ENCODE measurements around the gene KCNIP4.
"Not testable (repeated sequence)": the region's sequence is repeated elsewhere in the genome, so short reads cannot be mapped to it uniquely, and the experiment has no call there.

Gene KCNIP4

DNA sequence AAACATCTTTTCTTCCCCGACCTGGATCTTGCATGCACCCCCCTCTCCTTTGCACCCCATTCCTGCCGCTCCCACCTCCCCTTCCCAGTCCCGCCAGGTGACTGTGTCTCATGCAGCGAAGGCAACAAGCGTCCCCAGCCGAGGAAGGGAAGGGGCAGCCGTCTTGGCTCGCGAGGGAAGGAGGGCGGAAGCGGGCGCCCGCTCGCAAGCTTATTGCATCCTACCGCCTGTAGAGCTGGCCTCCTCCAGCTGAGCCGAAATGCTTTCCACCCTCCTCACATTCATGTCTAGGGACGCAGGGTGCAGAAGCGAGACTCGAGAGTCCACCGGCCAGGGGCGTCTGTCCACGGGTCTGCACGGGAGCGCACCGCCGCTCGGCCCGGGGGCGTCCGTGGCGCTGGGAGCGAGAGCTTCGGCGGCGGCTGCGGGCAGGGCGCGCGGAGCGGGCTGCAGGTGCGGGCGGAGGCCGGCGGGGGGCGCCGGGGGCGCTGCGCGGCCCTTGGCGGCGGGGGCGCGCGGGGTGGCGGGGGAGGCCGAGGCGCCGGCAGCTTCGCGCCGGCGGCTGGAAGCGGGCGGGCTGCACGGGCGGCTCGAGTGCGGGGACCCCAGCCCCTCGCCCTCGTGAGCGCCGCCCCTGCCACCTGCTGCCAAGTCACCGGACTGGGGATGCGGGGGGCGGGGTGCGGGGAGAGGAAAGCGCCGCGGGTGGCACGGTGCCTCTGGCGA is at the start of gene KCNIP4:
KCNIP4 (minus strand) TSS at position 426 of the 726 bp plus-strand sequence.
- DNase-seq: no peak

DNA sequence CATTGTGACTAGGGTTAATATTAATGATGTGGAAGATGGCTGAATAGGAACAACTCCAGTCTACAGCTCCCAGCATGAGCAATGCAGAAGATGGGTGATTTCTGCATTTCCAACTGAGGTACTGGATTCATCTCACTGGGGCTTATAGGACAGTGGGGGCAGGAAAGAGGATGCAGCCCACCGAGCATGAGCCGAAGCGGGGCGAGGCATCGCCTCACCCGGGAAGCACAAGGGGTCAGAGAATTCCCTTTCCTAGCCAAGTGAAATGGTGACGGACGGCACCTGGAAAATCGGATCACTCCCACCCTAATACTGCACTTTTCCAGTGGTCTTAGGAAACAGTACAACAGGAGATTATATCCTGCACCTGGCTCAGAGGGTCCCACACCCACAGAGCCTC is 48.0 kb upstream of the KCNIP4 start:
- DNase-seq: not testable (repeated sequence)

DNA sequence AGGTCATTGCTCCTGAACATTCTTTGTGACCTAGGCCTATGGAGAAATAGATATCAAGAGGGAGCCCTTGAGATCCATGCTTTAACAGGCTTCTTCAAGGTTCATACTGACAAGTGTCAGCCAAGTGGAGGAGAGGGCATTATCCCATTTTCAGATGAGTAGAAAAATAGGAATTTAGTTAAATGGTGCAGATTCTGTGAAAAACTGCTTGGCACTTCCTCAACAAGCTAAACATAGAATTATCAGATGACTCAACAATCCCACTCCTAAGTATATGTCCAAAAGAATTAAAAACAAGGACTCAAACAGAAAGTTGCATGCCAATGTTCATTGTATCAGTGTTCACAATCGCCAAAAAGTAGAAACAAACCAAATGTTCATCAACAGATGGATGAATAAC is 43.8 kb upstream of the KCNIP4 start:
- DNase-seq: no peak

DNA sequence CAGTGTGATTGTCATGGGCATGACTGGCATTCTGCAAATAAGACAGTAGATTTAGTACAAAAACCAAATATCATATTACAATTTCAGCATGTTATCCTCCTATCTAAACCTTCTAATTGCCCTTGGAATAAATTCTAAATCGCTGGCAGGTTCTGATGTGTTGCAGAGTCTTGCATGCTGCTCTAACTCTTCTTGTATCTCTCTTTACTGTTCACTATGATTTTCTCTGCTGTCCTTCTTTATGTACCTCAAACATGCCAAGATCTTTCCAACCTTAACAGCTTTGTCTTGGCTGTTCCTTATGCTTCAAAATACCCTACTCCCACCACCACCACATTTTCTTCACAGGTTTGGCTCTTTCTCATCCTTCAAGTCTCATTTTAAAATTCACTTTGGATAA is 43.0 kb upstream of the KCNIP4 start:
- no peak for DNase-seq

DNA sequence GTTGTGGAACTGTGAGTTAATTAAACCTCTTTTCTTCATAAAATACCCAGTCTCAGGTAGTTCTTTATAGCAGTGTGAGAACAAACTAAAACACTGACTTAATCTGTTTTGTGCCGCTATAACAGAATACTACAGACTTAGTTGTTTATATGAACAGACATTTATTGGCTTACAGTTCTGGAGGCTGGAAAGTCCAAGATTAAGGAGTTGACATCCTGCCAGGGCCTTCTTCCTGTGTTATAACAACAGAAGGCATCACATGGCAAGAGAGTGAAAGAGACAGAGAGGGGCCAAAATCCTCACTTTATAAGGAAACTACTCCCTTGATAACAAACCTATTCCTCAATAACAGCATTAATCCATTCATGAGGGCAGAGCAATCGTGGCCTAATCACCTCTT is 42.5 kb upstream of the KCNIP4 start:
- DNase-seq: no peak

DNA sequence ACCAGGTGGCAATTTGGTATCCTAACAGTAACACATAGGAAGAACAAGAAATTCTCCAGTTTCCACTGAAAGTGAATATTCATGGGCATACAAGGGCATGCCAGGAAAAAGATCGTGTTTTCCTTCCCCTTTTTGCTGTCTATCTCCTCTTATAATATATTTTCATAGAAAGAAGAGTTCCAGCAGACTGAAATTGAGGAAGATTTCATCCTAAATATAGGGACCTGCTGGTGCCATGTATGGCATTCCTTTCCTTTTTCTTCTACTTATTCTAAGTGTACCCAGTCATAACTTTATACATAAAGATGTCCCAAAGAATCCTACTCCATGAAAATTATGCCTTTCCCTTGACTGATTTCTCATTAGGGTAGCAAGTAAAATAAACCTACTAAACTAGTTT is 40.8 kb upstream of the KCNIP4 start:
- DNase-seq: no peak

DNA sequence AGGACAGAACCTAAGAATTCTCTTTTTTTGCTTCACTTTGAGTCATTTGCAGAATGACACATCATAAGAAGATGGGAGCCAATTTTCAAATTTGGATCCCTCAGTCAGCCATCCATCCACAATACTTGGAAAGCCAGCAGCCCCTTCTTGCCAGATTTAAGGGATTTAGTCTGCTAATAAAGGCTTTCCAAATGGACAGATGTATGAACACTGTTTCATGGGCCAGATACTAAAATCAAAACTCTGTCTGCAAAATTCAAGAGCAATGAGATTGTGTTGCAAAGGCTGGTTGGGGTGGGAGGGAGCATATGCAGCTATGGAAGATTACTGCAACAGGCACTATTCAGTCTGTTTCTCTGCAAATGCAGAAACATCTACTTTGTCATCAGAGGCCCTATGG is 37.7 kb upstream of the KCNIP4 start:
- no peak for DNase-seq

DNA sequence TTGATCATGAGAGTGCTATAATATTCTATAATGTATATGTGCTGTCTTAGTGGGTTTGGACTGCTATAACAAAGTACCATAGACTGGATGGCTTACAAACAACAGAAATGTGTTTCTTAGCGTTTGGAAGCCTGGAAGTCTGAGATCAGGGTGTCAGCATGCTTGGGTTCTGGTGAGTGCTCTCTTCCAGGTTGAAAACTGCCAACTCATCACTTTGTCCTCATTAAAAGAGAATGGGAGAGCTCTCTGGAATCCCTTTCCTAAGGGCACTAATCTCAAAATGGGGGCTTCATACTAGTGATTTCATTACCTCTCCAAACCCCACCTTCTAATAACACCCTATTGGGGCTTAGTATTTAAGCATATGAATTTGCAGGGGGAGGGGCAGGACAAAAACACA is 33.5 kb upstream of the KCNIP4 start:
- DNase-seq: no peak

DNA sequence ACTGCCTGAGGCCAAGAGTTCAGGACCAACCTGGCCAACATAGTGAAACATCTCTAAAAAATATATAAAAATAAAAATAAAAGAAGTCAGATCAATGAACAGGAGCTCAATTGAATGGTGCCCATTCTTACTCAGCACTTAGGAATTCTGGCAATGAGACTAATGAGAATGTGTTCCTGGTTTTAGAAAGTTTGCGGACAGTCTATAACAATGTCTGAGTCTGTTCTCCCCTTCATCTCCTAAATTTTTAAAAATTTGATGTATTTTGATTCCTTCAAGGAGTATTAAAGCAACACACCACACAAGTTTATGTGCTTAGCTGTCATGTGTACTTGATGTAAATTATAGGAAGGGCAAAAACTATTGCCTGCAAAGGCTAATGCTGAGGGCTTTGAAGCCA is 30.6 kb upstream of the KCNIP4 start:
- DNase-seq: no peak

DNA sequence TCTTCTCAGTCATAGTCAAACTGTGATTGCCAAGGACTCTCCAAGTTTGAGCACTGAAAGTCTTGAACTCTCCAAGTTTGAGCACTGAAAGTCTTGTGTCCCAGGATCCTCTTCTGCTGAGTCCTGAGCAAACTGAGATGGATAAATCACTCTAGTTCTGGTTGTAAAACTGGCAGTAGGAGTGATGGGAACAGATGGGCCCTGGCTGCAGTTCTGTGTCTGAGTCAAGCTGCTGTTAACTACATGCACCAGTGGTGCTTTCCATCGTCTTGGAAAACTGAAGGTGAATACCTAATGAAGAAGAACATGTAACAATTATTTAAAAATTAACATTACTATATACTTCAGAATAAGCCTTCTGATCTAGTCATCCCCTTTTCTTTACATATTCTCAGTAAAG is 27.6 kb upstream of the KCNIP4 start:
- DNase-seq: no peak

DNA sequence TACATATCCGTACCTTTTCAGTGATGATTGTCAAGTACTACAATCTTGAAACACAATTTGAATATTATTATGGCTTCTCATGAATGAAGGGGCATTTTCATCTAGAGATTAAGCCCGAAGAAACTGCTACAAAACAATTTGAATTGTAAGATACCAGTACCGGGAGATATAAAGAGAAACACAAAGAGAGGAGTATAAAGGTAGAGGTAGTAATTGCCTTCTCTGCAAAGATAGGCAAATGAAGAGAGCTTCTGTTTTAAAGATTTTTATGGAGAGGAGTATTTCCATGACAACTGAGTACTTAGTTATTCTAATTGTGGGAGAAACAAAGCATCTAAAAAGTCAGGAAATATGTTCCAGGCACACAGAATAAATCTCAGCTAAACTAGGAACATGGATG is 25.3 kb upstream of the KCNIP4 start:
- no peak for DNase-seq

DNA sequence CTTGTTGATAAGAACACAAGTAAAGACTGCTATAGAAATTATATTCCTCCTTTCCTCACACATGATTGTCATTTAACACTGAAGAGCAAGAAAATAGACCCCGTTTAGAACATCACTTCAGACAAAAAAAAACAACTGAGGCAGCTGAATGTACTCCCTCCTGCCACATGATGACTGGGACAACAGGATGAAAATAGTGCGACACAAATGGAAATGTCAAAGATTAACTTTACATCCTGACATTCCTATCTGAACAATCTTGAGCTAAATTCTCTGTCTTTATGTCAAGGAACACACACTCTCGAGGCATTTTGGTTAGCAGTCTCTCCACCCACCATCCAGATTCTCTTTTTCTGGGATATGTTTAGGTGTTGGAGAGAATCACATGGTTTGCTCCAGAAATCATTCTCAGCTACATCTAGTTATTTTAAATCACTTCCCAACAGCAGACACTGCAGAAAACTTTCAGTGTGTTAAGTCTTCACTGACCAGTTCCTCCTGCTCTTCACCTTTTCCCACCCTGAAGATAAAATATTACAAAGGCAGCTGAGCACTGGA is 16.3 kb upstream of the KCNIP4 start:
- no peak for DNase-seq

DNA sequence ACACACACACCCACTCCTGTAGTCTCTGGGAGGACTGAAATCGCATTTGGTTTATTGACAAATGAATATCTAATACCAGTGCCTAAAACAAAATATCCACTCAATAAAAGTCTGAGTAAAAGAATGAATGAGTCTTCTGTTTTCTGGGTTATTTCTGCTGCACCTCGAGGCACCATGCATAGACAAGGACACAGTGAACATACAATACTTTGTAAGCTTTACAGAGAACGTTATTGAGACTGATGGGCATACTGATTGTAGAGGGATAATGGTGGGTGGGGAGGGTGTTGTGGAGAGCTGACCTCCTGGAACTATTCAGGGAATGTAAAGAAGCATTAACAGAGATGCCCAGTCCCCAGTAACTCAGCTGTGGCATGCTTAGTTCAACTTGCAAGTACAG is 14.1 kb upstream of the KCNIP4 start:
- DNase-seq: no peak

DNA sequence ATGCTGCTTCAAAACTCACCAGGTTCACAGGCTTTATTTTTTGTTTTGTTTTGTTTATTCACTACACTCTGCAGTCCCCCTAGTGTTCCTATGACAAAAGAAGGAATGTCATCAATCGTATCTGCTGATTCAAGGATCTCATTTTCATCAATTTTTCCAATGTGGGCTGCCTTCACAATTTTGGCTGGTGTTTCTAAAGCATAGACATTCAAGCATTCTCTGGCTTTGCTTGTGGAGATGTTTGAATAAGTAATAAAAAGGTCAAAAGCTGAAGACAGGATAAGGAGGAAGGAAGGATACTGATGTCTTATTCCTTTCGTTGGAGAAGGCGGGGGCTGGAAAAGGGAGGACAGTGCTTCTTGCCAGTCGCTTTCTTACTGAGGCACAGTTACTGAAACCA is 12.2 kb upstream of the KCNIP4 start:
- DNase-seq: no peak

DNA sequence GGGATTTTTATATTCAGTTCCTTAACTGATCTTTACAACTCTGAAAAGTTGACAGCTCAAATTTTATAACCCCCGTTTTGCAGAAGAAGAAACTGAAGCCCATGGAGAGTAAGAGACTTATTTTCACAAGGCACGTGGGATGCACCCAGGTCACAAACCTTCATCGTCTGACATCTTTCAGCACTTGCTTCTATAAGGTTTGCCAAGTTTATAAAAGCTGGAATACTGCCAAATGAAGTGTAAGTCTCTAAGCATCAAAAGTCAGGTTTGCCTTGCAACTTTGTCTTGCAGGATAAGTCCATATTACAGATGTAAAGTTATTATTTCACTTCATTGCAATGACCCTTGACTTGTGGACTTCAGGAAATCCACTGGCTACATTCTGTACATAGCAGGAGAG is 6.3 kb upstream of the KCNIP4 start:
- DNase-seq: no peak

DNA sequence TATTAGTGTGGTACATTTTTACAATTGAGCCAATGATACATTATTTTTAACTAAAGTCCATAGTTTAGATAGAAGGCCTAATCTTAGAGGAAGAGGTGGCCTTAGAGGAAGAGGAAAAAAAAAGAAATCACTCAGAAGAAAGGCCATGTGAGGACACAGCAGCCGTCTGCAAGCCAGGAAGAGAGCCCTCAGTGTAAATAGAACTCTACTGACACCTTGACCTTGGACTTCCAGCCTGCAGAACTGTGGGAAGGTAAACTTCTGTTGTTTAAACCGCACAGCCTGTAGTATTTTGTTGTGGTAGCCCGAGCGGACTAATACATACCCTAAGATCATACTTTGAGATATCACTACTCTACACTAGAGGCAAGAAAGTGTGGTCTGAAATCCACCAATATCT is 5.1 kb upstream of the KCNIP4 start:
- DNase-seq: no peak

DNA sequence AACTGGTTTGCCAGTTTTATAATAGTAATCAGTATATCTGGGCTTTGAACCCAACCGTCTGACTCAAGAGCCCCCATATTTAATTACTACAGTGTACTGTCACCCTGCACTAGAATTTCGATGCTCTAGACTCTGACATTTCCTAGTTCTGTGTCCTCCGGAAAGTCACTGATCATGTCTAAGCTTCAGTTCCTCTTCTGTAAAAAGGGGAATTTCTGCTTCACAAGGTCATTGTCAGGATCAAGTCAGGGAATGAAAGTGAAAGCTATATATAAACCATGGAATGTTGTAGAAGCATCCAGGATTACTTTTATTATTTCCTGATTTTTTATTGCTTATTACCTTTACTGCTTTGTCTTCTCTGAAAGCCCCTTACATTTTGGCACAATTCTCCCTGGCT is 4.0 kb upstream of the KCNIP4 start:
- DNase-seq: no peak

DNA sequence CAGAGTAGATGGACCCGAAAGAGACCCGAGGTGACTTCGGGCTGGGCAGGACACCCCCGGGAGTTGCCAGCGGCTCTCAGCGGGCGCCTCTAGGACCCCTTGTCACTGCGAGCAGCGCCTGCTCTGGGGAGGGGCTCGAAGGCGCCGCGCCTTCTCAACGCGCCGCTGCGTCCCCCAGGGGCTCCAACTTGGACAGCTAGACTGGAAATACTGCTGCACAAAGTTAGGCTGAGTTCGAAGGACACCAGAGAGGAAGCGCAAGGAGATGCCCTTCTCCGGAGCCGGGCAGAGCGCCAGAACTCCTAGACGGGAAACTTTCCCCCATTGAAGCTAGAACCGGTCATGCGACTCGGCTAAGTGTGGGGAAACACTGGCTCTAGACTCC is 493 bp upstream of the KCNIP4 start:
- peak; percentile 37 for DNase-seq

DNA sequence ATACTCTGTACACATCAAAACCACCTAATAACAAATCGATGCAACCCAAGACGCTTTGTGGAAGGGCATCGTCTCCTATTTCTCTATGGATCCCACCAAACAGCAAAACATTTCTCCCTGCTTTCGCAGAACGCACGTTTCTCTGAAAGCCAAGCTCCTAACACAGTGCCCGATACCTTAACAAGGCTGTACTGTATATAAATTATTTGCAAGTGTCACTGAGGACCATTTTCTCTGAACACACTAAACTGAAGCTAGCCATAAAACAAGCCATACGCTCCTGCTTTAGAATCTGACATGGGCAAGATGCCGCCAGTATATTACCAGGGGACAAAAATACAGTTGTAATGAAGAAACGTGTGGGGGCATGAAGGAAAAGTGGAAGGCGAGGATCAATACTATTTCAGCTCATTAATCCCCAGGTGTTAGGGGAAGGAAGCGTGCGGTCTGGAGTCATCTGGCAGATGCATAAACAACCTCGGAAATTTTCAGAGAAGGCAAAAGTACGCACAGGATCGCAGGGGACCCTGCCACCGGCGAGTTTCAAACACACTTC is 703 bp downstream of the KCNIP4 start:
- DNase-seq: no peak

DNA sequence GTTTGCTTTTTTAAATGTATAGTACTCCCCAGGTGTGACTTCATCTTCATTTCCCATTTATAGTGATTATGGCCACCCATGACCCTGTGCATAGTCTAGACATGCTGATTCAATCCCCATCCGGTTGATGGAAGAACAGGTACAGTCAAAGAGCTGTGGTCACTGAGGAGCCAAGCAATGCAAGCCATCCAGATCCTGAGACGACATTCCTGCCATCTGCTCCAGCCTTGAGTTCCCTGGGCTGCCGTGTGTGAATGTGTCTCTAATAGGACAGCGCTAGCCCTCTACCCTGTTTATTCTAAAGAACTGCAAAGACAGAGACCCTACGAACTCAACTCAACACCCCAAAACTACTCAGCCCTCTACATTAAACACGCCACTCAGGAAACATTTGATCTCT is 1.7 kb downstream of the KCNIP4 start:
- DNase-seq: no peak

DNA sequence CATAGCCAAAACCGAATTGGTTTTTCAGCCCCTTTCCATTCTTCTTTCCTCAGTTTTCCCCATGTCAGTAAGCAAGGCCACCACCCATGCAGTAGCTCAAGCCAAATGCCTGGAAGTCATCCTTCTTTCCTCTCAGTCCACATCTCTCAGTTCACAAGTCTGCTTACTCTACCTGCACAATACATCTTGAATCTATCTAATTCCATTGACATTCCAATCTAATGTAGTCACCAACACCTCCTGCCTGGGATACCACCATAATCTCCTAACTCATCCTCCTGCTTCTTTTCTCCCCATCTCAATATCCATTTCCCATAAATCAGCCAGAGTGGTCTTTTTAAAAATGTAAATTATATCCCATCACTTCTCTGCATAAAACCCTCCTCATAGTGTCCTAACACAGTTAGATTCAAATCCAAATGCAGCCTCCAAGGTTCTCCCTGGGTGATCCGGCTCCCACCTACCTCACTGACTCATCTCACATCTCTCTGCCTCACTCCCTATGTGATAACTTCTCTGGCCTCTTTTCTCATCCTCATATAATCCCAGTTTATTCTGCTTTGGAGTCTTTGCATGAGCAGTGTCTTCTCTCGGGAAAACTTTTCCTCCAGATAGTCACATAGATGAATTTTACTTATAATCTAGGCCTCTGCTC is 26.9 kb downstream of the KCNIP4 start:
- no peak for DNase-seq

DNA sequence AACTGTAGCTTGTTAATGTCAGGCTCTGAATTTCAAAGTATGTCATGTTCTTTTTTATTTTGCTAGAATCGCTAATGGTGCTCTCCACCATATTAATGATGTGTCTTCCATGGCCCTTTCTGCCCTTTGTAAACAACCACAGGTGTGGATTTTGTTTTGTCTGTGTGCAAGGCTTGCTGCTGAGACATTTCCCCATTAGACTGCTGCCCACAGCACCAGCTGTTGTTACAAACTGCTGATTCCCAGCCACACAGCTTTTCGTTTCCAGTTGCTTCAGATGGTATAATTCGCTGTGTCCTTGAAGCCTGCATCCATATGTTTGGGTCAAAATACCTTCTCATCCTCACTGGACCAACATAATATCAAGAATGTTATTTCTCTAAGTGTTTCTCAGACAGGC is 32.8 kb downstream of the KCNIP4 start:
- DNase-seq: no peak

DNA sequence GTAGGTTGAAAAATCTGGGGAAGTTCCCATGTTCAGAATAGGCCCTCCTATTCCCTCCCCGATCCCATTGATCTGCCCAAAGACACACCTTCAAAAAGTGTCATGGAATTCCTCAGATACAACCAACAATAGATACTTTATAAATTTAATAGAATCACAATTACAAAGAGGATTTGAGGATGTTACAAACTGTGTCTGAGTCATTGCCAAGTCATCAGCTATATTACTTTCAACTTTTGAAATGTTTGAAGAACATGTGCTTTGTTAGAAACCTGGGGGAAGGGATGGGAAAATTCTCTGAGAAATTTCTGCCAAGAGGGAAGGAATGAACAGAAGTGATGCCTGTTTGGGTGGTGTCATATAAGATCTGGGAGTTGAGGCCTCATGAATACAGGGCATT is 46.7 kb downstream of the KCNIP4 start:
- DNase-seq: no peak

DNA sequence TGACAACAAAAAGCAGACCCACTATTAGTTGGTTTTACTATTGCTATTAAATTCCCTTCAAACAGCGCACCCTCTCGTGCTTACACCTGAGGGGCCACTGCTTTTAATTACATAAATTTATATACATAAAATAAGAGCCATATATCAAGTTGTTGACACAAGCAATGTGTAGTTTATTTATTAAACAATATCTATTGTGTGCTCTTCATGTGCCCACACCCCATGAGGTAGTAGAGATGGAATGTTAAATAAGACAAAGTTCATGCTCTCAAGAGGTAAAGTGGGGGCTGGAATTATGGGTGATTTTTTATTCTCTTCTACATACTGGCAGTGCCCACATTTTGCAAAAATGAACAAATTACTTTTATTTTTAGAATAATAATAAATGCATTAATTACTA is 47.3 kb downstream of the KCNIP4 start:
- no peak for DNase-seq

DNA sequence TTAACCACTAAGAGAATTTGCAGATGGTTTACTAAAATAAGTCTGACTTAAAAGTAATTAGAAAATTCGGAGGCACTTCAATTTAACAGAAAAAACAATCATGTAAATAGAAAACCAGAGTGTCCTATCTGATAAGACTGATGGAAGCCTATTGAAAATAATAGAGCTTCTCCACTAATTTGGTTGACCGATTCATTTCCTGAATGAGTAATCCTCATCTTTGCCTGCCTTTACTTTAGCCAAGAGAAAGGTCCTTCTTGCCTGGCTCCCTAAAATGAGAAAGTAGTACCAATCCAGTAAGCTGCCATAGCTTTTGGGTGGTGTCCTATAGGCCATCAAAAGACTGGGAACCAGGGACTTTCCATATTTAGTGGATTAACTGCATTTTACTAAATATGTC is 48.4 kb downstream of the KCNIP4 start:
- DNase-seq: no peak
